Erythroblast (primary cell): ENCODE results near the gene MRPL44.

Experiments
- GATA1 ChIP-seq: IDR thresholded peaks from 2 replicates; pipeline ENCODE4 v1.6.1; 2011; ENCODE audit warnings: low read depth, mild to moderate bottlenecking, control low read depth, low read length, moderate library complexity
- POLR2A ChIP-seq: IDR thresholded peaks from 2 replicates; pipeline ENCODE4 v1.6.1; 2011; ENCODE audit warnings: mild to moderate bottlenecking, low read length

GRCh38 chr2:223989206-223989855 is 32.1 kb downstream of the MRPL44 start:
- TF ChIP-seq POLR2A: no peak
- no peak for TF ChIP-seq GATA1
